Activated CD8-positive, alpha-beta T cell treated with anti-CD3 and anti-CD28 coated beads, Interleukin-2, amount 10 ng/mL, durations not matched to agents 7 days and 5 days (primary cell): ENCODE measurements around the gene GRK6. TPM values are rescaled to one million over a fixed set of nuclear protein-coding genes. Genes with fewer than 3 reads are reported as not detected.

Experiments used
- ATAC-seq: fragments of 150-1000 bp; cut with Tn5 transposase; one replicate; pipeline ENCODE4 v1.10.0; 2021; ENCODE audit warnings: moderate library complexity
- CTCF ChIA-PET: fragments of 350-600 bp; sonication (Branson Sonifier 250); formaldehyde crosslinking; loops from one replicate; lab custom pipeline; 2021; ENCODE audit warnings: antibody characterized with exemption; lab: Charles Lee
- POLR2A ChIA-PET: fragments of 350-600 bp; sonication (Branson Sonifier 250); formaldehyde crosslinking; loops from one replicate; lab custom pipeline; 2021; ENCODE audit warnings: antibody characterized with exemption; lab: Charles Lee
- DNase-seq: peaks from one replicate; pipeline ENCODE4 v3.0.0-alpha.2; 2020
- H3K27ac Mint-ChIP-seq: one replicate; pipeline ENCODE4 v1.8.0; 2021; ENCODE audit warnings: mild to moderate bottlenecking, mixed read lengths
- H3K27me3 Mint-ChIP-seq: one replicate; pipeline ENCODE4 v1.8.0; 2021; ENCODE audit warnings: low read depth, mixed read lengths
- H3K36me3 Mint-ChIP-seq: one replicate; pipeline ENCODE4 v1.8.0; 2021; ENCODE audit warnings: low read depth, mixed read lengths
- H3K4me1 Mint-ChIP-seq: one replicate; pipeline ENCODE4 v1.8.0; 2021; ENCODE audit warnings: low read depth, mixed read lengths
- H3K4me3 Mint-ChIP-seq: one replicate; pipeline ENCODE4 v1.8.0; 2021; ENCODE audit warnings: mild to moderate bottlenecking, mixed read lengths
- H3K9me3 Mint-ChIP-seq: one replicate; pipeline ENCODE4 v1.8.0; 2022; ENCODE audit warnings: mixed read lengths; ENCODE audit not compliant: insufficient read depth
- total RNA-seq, 2 experiments: library from RNA; stranded (reverse); gene quantifications; one replicate each; pipeline ENCODE4 v1.2.3, GENCODE V29; 2021

Gene GRK6
- total RNA-seq, 2 experiments from 2014 or later: 206 to 213 TPM

DNA sequence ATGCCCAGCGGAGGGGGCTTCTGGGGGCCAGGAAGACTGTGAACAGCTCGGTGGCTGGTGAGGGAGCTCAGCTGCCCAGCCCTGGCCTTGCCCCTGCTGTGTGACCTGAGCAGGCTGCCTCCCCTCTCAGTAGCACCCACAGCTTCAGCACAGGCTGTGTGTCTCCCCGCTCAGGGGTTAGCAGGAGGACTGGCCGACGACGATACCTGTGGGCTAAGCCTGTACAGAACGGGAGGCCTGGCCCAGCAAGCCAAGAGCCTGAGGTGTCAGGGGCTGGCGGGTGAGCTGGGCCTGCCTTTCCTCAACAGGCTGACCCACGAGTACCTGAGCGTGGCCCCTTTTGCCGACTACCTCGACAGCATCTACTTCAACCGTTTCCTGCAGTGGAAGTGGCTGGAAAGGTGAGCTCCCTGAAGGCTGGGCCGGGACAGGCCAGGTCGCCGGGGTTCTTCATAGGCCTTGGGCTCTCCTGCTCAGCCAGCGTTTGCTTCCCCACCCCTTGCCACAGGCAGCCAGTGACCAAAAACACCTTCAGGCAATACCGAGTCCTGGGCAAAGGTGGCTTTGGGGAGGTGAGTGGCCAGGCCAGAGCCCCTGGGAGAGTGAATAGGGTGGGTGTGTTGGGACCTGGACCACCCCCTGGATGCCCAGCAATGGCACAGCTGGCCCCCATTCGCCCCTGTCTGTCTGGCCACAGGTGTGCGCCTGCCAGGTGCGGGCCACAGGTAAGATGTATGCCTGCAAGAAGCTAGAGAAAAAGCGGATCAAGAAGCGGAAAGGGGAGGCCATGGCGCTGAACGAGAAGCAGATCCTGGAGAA, 6.6 kb downstream of the GRK6 start:
- CTCF ChIA-PET: interaction anchor here (0.9 to 14.1 kb wide), 9 partner anchors 8 to 114 kb away, joined by 3 to 252 read pairs (median 13); partner anchors contain the start of gene PRR7
- no peak for DNase-seq
- H3K27me3 Mint-ChIP-seq: no peaks in the 10 kb centered on the region
- POLR2A ChIA-PET: interaction anchor here (0.5 to 10.3 kb wide), 3 partner anchors 14 to 901 kb away, joined by 3 to 245 read pairs (median 3); partner anchors contain the start of gene PRR7
- no peaks in the 10 kb centered on the region for H3K9me3 Mint-ChIP-seq
- no peak for ATAC-seq
- H3K4me1 Mint-ChIP-seq: peaks cover 84% of the 10 kb centered on the region
- H3K36me3 Mint-ChIP-seq: peaks cover 89% of the 10 kb centered on the region
- peak overlapping the region; percentile 82 for H3K27ac Mint-ChIP-seq
- H3K4me3 Mint-ChIP-seq: peak overlapping the region; percentile 97

DNA sequence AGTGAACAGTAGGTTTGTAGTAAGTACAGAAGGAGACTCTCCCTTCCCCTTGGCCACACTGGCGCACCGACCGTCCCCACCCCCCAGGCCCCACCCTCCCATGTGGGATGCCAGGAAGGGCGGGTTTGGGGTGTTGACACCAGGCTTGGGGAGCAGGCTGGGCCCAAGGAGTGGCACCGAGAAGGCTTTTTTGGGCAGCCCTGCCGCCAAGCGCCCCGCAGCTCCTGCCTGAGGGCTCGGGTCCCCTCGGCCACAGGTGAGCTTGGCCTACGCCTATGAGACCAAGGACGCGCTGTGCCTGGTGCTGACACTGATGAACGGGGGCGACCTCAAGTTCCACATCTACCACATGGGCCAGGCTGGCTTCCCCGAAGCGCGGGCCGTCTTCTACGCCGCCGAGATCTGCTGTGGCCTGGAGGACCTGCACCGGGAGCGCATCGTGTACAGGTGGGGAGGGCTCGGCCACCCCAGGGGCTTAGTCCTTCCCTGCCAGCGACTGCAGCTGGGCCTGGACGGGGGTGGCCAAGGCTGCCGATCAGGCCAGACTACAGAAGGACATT, 7.3 kb downstream of the GRK6 start:
- Mint-ChIP-seq H3K36me3 (peaks cover 88% of the 10 kb centered on the region), H3K27ac (peak overlapping the region; percentile 82), H3K9me3 (no peaks in the 10 kb centered on the region), H3K4me1 (peaks cover 87% of the 10 kb centered on the region), H3K27me3 (no peaks in the 10 kb centered on the region), H3K4me3 (peak overlapping the region; percentile 18)
- DNase-seq: no peak
- ChIA-PET CTCF (interaction anchor here (0.9 to 14.1 kb wide), 5 partner anchors 11 to 43 kb away, joined by 3 to 252 read pairs (median 20); partner anchors contain the start of gene PRR7), POLR2A (interaction anchor here (0.9 to 10.3 kb wide), 3 partner anchors 8 to 16 kb away, joined by 3 to 245 read pairs (median 3); partner anchors contain the start of gene PRR7)
- ATAC-seq: no peak

DNA sequence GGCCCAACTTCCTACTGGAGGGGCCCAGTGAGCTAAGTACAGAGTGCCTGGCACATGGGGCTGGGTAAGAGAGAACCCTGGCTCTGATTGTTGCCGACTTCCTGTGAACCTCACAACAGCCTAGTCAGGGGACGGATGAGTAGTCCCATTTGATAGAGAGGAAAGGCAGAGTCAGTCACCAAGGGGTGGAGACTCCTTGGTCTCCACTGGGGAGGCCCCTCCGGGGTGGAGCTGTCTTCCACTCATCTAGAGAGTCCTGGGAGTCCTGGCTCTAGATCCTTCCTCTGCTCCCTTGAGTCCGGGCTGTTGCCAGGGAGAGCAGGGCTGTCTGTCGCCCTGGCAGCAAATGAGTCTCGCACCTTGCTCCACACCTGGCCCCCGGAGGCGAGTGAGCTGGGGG, 8.0 kb downstream of the GRK6 start:
- CTCF ChIA-PET: interaction anchor here (1.7 to 14.1 kb wide), 2 partner anchors 30 to 44 kb away, joined by 5 to 252 read pairs; no protein-coding TSS in a partner anchor
- H3K27me3 Mint-ChIP-seq: no peaks in the 10 kb centered on the region
- DNase-seq (no peak), ATAC-seq (no peak)
- peak overlapping the region; percentile 12 for H3K4me3 Mint-ChIP-seq
- POLR2A ChIA-PET: interaction anchor here (0.9 to 10.3 kb wide), 2 partner anchors 9 to 12 kb away, joined by 3 to 245 read pairs; partner anchors contain the start of gene PRR7
- H3K9me3 Mint-ChIP-seq: no peaks in the 10 kb centered on the region
- peaks cover 85% of the 10 kb centered on the region for H3K36me3 Mint-ChIP-seq
- H3K27ac Mint-ChIP-seq: peak overlapping the region; percentile 82
- H3K4me1 Mint-ChIP-seq: peaks cover 84% of the 10 kb centered on the region

DNA sequence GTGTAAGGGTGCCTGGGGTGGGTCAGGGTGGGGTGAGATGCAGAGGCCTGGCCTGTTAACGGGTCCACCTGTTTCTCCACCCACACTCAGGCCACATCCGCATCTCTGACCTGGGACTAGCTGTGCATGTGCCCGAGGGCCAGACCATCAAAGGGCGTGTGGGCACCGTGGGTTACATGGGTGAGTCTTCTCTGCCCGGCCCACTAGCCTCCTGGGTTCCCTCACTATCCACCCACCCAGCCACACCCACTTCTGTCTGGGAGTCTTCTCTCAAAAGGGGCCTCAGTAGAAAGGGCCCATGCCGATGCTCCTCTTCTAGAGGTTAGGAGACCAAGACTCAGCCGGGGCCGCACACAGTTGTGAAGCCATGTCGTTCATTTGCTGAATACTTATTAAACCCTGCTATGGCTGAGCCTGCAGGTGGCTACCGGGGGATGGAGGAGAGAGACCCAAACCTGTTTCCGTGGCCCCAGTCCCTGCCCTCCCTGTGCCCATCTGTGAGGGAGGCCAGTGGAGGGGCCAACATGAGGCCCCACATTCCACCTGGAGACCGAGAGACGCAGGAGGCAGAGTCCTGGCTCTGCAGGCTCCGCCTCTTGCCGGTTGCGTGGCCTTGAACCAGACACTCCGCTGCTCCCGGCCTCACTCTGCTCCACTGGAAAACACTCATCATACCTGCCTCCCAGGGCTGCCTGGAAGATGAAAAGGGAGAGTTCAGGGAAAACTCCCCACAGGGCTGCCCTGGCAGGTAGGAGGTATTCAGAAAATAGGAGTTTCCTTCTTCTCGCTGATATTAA, 8.7 kb downstream of the GRK6 start:
- no peak for ATAC-seq
- ChIA-PET POLR2A (interaction anchor here (10.3 kb wide), 1 partner anchor 11 kb away, joined by 245 read pairs; the partner anchor contains the start of gene PRR7), CTCF (interaction anchor here (1.7 to 14.1 kb wide), 2 partner anchors 31 to 45 kb away, joined by 5 to 252 read pairs; no protein-coding TSS in a partner anchor)
- no peak overlapping the region for H3K4me3 Mint-ChIP-seq
- no peaks in the 10 kb centered on the region for H3K27me3 Mint-ChIP-seq
- no peaks in the 10 kb centered on the region for H3K9me3 Mint-ChIP-seq
- H3K27ac Mint-ChIP-seq: no peak overlapping the region
- H3K4me1 Mint-ChIP-seq: peaks cover 84% of the 10 kb centered on the region
- peaks cover 85% of the 10 kb centered on the region for H3K36me3 Mint-ChIP-seq
- no peak for DNase-seq

DNA sequence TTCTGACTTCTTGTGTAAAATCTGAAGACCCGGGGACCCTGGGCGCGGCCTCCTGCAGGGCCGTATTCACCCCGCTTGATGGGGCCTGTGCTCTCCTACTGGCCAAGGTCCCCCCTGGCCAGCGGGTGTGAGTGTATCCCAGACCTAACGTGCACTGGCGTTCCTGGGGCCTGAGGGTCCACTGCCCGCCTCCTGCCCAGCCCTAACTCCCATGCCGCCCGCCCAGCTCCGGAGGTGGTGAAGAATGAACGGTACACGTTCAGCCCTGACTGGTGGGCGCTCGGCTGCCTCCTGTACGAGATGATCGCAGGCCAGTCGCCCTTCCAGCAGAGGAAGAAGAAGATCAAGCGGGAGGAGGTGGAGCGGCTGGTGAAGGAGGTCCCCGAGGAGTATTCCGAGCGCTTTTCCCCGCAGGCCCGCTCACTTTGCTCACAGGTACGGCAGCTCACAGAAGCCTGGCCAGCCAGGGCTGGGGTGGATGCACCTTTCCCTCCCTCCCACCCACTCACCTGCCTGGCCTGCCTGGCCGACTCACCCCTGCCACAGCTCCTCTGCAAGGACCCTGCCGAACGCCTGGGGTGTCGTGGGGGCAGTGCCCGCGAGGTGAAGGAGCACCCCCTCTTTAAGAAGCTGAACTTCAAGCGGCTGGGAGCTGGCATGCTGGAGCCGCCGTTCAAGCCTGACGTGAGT, 9.5 kb downstream of the GRK6 start:
- ChIA-PET CTCF (no interaction called here), POLR2A (no interaction called here)
- Mint-ChIP-seq H3K27me3 (no peaks in the 10 kb centered on the region), H3K4me1 (peaks cover 79% of the 10 kb centered on the region), H3K9me3 (no peaks in the 10 kb centered on the region), H3K4me3 (no peak overlapping the region), H3K36me3 (peaks cover 82% of the 10 kb centered on the region), H3K27ac (no peak overlapping the region)
- ATAC-seq (no peak), DNase-seq (no peak)

DNA sequence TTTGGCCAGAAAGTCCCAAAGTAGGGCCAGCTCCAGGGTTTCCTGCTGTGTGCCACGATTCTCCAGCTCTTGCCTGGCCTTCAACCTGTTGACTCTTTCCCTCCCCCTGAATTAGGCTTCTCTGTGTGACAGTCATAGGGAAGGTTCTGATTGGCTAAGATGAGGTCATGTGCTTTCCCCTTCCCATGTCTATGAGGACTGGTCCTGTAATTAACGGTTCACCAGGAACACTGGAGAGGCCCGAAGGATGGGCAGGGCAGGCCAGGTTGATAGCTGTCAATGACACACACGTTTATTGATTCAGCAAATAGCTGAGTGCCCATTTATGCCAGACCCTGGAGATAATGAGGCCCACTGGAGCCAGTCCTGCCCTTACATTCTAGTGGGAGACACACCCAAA, 11.1 kb downstream of the GRK6 start:
- ChIA-PET CTCF (interaction anchor here (1.0 to 4.4 kb wide), 5 partner anchors 8 to 47 kb away, joined by 3 to 28 read pairs (median 6); no protein-coding TSS in a partner anchor), POLR2A (interaction anchor here (0.5 to 19.4 kb wide), 4 partner anchors 7 to 107 kb away, joined by 3 to 245 read pairs (median 6); partner anchors contain the start of genes GRK6 and PRR7)
- Mint-ChIP-seq H3K27me3 (no peaks in the 10 kb centered on the region), H3K4me3 (no peak overlapping the region), H3K27ac (no peak overlapping the region), H3K9me3 (no peaks in the 10 kb centered on the region), H3K4me1 (peaks cover 67% of the 10 kb centered on the region), H3K36me3 (peaks cover 79% of the 10 kb centered on the region)
- DNase-seq (no peak), ATAC-seq (no peak)

DNA sequence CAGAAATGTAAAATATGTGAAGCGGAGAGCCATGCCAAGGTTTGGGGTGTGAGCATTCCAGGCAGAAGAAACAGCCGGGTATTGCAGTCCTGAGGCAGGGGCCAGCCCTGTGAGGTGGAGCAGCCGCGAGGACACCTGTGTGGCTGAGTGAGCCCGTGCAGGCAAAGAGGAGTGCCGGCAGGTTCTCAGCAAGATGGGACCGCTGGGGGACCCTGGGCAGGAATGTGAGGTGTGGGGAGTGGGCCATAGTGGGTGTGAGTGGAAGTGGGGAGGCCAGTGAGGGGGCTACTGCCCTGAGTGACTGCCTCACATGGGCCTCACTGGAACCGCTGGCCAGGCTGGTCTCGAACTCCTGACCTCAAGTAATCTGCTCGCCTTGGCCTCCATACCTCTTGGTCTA, 12.0 kb downstream of the GRK6 start:
- ChIA-PET POLR2A (interaction anchor here (19.4 kb wide), 1 partner anchor 8 kb away, joined by 245 read pairs; the partner anchor contains the start of gene GRK6), CTCF (interaction anchor here (1.0 to 4.4 kb wide), 5 partner anchors 13 to 48 kb away, joined by 3 to 28 read pairs (median 4); no protein-coding TSS in a partner anchor)
- no peaks in the 10 kb centered on the region for H3K27me3 Mint-ChIP-seq
- H3K4me1 Mint-ChIP-seq: peaks cover 59% of the 10 kb centered on the region
- ATAC-seq: no peak
- peak overlapping the region; percentile 13 for H3K27ac Mint-ChIP-seq
- no peak for DNase-seq
- H3K9me3 Mint-ChIP-seq: no peaks in the 10 kb centered on the region
- H3K36me3 Mint-ChIP-seq: peaks cover 76% of the 10 kb centered on the region
- H3K4me3 Mint-ChIP-seq: no peak overlapping the region

DNA sequence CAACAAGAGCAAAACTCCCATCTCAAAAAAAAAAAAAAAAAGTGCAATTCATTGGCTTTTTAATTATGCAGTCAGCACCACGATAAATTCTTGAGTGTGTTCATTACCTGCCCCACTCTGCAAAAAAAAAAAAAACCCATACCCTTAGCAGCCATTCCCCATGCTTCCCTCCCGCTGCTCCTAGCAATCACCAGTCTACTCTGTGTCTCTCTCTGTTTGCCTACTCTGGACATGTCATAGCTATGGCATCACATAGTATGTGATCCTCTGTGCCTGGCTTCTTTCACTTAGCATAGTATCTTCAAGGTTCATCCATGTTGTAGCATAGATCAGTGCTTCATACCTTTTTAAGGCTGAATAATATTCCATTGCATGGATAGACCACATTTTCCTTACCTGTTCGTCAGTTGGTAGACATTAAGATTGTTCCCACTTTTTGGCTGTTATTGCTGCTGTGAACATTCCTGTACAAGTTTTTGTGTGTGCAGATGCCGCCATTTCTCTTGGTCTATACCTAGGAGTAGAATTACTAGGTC, 13.1 kb downstream of the GRK6 start:
- Mint-ChIP-seq H3K4me3 (no peak overlapping the region), H3K36me3 (peaks cover 68% of the 10 kb centered on the region), H3K4me1 (peaks cover 57% of the 10 kb centered on the region), H3K9me3 (no peaks in the 10 kb centered on the region), H3K27ac (peak overlapping the region; percentile 67), H3K27me3 (no peaks in the 10 kb centered on the region)
- ATAC-seq (no peak), DNase-seq (no peak)
- ChIA-PET POLR2A (interaction anchor here (1.2 to 19.4 kb wide), 3 partner anchors 8 to 34 kb away, joined by 6 to 245 read pairs (median 8); partner anchors contain the start of gene GRK6), CTCF (interaction anchor here (1.0 to 4.4 kb wide), 9 partner anchors 8 to 49 kb away, joined by 3 to 28 read pairs (median 5); no protein-coding TSS in a partner anchor)

DNA sequence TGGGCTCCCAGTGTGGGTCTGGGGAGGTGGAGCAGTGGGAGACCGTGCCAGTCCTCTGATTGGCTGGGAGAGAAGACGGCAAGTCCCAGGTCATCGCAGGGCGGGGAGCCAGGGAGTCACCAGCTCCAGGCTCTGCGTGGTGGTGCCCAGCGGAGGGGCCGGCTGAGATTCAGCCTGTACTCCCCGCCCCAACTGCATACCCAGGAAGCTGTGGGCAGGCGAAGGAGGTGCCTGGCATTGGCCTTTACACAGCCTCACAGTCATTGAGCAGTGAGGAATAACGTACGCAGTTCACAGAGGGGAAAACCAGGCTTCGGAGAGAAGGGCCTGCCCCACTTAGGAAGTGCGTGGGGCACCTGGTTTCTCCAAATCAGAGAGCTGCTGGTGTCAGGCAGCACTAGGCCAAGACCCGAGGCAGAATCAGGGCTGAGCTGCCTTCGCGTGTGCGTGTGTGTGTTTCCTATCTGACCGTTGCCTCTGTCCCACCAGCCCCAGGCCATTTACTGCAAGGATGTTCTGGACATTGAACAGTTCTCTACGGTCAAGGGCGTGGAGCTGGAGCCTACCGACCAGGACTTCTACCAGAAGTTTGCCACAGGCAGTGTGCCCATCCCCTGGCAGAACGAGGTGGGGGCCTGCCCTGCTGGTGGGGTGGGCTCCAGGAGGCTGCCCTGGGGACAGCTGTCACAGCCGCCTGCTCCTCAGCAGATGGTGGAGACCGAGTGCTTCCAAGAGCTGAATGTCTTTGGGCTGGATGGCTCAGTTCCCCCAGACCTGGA, 13.9 kb downstream of the GRK6 start:
- Mint-ChIP-seq H3K36me3 (peaks cover 60% of the 10 kb centered on the region), H3K9me3 (no peaks in the 10 kb centered on the region), H3K4me1 (peaks cover 59% of the 10 kb centered on the region), H3K27me3 (no peaks in the 10 kb centered on the region), H3K27ac (peak overlapping the region; percentile 40), H3K4me3 (no peak overlapping the region)
- ATAC-seq: no peak
- ChIA-PET POLR2A (interaction anchor here (0.8 to 19.4 kb wide), 4 partner anchors 8 to 37 kb away, joined by 3 to 245 read pairs (median 7); partner anchors contain the start of gene GRK6), CTCF (interaction anchor here (1.2 to 4.4 kb wide), 6 partner anchors 9 to 50 kb away, joined by 4 to 28 read pairs (median 6); no protein-coding TSS in a partner anchor)
- no peak for DNase-seq
